DMS153 treated with DMSO at 0.1 percent for 48 hours (cell line): Measurements from ENCODE around the gene CYP3A7.
"Not testable (repeated sequence)": the region's sequence is repeated elsewhere in the genome, so short reads cannot be mapped to it uniquely, and the experiment has no call there.

Experiments used
- DNase-seq: peaks from one replicate; lab custom pipeline; 2025; ENCODE audit not compliant: unreplicated experiment; lab: John Stamatoyannopoulos, UW

The CYP3A7 gene

DNA sequence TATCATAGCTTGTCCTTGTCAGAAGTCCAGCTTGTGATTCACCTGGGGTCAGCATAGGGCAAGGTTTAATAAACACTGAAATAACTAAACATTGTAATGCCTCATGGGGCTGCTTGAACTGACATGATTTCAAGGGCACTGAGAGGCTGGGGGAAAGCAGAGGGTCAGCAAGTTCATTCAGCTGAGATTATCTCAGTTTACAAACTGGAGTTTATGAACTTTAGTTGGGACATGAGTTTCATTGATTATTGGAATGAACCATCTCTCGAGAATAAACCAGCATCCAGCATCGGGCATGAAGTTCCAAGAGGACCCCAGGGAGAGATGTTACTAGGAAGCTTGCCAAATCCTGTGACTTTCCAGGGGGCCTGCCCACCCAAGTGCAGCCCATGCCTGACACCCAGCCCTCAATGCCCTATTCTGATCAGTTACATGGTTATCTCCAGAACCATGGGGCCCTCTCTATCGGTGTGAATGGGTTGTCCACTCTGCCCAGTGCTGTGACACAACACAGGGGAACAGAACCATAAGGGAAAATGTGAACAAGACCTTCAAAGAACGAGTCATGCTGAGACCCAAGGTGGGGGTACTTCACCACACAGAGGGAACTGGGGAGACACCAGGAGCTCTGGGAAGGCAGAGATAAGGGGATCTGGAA is 7.9 kb upstream of the CYP3A7 start:
- no peak for DNase-seq

DNA sequence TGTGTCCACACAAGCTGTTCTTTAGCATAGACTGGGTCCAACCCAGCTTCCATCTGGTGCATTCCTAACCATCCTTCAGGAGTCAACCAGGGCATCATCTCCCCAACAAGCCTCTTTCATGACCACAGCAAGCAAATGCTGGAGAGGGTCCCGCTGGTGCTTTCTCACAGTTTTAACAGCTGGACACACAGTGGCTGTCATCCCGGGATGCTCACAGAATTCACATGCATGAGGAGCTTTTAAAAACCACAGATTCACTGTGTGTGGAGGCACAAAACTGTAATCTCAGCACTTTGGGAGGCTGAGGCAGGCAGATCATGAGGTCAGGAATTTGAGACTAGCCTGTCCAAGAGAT is 6.4 kb upstream of the CYP3A7 start:
- no peak for DNase-seq

DNA sequence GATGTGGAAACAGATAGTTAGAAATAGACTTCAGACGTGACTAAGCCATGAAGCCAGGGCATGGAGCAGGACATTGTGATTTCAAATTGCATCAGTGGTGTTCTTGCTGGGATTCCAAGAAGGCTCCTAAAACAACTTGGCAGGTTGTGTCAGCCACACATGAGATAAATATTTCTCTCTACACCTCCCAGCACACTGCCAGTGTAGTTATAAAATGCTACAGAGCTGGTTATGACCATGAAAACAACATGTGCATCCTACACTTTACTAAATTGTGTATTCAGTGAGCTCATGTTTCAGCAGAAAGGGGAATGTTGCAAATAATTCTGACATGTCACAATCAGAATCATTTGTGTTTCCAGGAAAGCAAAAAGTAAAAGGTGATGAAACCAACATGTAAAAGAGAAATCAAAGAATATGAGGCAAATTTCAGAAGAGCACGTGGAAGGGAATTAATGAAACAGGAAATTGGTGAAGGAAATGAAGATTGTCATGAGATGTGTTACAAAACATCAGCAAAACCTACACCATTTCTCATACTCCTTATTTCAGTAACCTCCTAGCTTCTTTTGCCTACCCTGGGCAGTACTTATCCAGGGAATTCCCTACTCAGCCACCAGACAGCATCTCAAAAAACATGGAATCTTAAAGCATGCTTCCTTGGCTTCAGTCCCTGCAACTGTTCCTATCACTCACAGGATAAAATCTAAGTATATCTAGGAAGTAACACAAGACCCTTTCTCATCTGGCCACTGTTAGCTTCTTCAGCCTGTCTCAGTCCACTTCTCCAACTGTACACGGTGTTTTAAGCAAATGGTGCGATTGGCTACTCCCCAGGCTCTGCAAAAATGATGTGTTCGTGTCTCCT is 5.8 kb upstream of the CYP3A7 start:
- no peak for DNase-seq

GRCh38 chr7:99739699-99740572 is 4.9 kb upstream of the CYP3A7 start:
- no peak for DNase-seq

- DNase-seq, result no peak
These were observed 2.7 kb upstream of the CYP3A7 start for GRCh38 chr7:99737726-99738125.

- DNase-seq, result not testable (repeated sequence)
These were observed 1.7 kb upstream of the CYP3A7 start for GRCh38 chr7:99736667-99737066.

- DNase-seq, result no peak
These were observed 1.5 kb downstream of the CYP3A7 start for GRCh38 chr7:99733448-99733847.

DNA sequence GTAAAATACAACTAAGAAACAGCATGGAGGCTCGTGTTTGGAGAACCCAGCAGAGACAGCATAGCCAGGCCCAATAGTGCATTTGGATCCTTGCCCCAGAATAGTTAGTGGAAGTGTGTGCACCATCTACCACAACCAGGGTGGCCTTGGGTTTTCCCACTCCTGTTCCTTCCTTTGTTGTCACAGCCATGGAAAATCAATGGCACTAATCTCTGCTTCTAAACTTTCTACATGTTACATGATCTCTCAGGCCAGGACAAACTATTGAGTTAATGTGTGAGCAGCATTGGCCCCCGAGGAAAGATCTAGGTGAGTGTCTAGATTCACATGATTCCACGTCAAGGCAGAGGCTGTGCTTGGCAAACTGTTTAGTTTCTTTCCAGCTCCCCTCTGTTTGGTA is 2.0 kb downstream of the CYP3A7 start:
- no peak for DNase-seq

GRCh38 chr7:99731638-99732374 is 3.2 kb downstream of the CYP3A7 start:
- no peak for DNase-seq

GRCh38 chr7:99730992-99731391 is 4.0 kb downstream of the CYP3A7 start:
- no peak for DNase-seq

GRCh38 chr7:99730238-99730810 is 4.7 kb downstream of the CYP3A7 start:
- no peak for DNase-seq

DNA sequence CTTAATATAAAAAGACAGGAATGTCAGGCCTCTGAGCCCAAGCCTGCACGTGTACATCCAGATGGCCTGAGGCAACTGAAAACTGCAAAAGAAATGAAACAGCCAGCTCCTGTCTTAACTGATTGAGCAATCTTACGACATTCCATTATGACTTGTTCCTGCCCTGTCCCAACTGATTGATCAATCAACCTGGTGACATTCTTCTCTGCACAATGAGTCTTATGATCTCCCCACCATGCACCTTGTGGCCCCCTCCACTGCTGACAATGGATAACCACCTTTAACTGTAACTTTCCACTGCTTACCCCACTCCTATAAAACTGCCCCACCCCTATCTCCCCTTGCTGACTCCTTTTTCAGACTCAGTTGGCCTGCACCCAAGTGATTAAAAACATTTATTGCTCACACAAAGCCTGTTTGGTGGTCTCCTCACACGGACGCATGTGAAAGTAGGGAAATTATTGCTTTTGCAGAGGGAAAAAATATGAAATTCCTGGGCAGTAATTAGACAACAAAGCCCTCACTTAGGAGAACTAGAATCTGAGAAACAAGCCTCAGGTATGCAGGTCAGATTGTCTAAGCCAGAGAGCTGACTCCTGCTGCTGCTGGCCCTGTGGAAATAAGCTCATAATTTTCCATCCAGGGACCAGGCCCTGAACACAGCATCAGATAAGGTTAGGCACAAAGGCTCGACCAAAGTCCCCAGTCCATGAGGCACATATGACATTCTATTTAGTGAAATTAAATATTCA is 5.3 kb downstream of the CYP3A7 start:
- DNase-seq, result no peak

- no peak for DNase-seq
These were observed 6.4 kb downstream of the CYP3A7 start for GRCh38 chr7:99728615-99729014.

DNA sequence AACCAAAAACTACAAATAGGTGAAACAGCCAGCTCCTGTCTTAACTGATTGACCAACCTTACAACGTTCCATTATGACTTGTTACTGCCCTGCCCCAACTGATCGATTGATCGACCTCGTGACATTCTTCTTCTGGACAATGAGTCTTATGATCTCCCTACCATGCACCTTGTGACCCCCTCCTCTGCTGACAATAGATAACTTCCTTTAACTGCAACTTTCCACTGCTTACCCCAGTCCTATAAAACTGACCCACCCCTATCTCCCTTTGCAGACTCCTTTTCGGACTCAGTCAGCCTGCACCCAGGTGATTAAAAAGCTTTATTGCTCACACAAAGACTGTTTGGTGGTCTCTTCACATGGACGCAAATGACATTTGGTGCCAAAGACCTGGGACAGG is 11.8 kb downstream of the CYP3A7 start:
- DNase-seq, result not testable (repeated sequence)

DNA sequence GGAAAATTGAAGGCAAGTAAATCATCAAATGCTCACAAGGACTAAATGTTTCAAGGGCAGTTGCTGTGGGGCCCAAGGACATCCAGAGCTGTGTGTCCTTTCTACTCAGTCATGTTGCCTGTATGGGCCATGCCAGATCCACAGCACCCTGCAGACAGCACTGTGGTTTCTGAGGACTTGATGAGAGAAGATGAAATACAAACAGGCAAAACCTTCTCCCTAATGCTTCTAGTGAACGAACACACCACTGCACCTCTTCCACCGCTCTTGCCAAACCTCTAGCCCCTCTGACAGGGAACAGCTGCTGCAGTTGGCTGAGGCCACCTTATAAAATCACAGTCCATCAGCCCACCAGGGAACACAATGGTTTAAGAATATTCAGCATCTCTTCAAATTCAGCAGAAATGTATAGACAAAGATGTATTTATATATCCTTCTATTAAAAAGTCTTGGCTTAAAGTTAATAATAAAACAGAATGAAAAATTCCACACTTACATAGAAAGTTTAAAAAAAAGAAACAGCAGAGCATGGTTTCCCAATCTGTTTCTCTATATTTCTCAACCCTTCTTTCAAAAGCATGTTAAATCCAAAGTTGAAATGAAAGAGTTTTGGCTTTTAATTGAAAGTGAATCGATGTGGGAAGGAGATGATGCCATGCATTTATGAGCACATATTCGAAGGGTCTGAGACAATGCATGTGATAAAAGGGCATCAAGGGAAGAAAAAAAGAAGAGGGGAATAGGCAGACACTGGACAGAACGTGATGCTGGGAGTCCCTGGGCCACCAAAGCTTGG is 14.0 kb downstream of the CYP3A7 start:
- DNase-seq, result no peak

DNA sequence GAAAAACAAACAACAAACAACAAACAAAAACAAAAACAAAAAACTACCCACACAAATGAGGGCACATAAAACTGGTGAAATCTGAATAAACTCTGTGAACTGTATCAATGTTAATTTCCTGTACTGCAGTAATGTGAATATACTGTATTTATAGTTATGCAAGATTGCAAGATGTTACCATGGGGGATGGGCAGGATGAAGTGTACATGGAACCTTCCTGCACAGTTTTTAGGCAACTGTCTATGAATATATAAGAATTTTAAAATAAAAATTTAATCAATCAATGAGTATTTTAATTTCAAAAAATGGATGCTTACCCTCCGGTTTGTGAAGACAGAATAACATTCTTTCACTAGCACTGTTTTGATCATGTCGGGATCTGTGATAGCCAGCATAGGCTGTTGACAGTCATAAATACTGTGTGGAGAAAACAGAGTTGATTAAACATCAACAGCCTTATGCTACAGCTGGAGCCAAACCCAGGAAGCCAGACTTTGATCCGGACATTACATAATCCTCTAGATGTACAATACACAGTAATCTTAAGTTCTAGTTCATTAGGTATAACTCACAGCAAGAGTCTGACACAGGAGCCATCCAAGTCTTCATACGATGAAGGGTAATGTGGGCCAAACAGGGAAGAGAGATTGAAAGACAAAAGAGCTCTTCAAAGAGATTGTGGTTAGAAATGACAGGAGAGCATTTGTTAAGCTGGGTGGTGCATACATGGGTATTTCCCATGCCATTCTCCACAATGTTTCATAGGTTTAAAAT is 14.8 kb downstream of the CYP3A7 start:
- no peak for DNase-seq

GRCh38 chr7:99713995-99714570 is 20.9 kb downstream of the CYP3A7 start:
- no peak for DNase-seq
